Uterine smooth muscle cell (primary cell): ENCODE measurements around the gene TNP2. TPM values are rescaled to one million over a fixed set of nuclear protein-coding genes. Genes with fewer than 3 reads are reported as not detected.

Experiments
- total RNA-seq: library from RNA; depleted of rRNA; stranded (reverse); fragments of >200 nt; gene quantifications from 2 replicates; pipeline ENCODE4 v1.2.3, GENCODE V29; 2014

Gene TNP2
- total RNA-seq, result not detected in 2 replicates

GRCh38 chr16:11268921-11269375 lies at the start of gene TNP2:
TSS of gene TNP2 (minus strand) at chr16:11269325. CDS start at chr16:11269262, 63 bp downstream.

DNA sequence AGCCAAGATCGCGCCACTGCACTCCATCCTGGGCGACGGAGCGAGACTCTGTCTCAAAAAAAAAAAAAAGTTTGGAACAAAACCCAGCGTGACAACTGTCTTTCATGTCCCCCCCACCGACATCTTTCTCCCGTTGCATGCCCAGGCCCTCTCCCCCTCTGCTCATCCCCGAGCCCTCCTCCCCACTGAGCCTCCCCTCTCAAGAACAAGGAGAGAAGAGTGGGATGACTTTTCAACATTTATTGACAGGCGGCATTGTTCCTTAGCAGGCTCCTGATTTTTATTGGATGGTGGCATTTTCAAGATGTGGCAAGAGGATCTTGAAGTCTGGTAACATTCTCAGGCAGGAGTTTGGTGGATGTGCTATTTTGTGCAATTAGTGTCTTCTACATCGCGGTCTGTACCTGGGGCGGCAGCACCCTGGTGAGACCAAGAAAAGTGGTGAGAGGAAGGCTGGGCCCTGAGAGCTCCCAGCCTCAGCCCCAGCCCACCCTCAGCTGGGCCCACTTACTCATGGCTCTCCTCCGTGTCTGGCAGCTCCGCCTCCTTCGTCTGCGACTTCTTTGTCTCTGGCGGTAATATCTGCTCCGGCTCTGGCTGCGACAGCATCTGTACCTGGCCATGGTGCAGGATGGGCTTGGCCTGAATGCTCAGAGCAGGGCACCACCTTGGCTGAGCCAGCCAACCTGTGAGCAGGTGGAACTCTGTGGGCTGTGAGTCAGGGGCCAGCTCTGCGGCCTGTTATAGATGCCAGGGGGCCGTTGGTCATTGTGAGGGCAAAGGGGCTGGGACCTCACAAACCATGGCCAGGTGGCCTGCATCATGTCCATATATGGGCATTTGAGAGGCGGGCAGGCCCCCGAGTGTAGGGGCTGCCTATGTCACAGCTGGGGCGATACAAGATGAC lies 11.7 kb upstream of the TNP2 start, which contains the start of gene PRM1:
PRM1 (minus strand) TSS at position 715 of the 907 bp plus-strand sequence; CDS start at position 623, 92 bp downstream.

GRCh38 chr16:11276143-11276895 lies 7.2 kb upstream of the TNP2 start, which contains the start of gene PRM2:
TSS of gene PRM2 (minus strand) at chr16:11276480. CDS start at chr16:11276370, 110 bp downstream.

GRCh38 chr16:11272921-11273720 lies 4.0 kb upstream of the TNP2 start, which contains the start of gene PRM3:
TSS of gene PRM3 (minus strand) at chr16:11273629. CDS start at chr16:11273595, 34 bp downstream.

GRCh38 chr16:11255737-11256660 lies 13.1 kb downstream of the TNP2 start, which contains the start of gene SOCS1:
TSS of gene SOCS1 (minus strand) at chr16:11256204. CDS start at chr16:11255478, 726 bp downstream.

Other genes starting within 250 kb of the TNP2 start
- 3.9 and 5.0 TPM in 2 replicates for gene SOCS1, start 13.1 kb downstream of the TNP2 start, total RNA-seq
- gene PRM3, start 4.3 kb upstream of the TNP2 start, total RNA-seq, result not detected in 2 replicates
- not detected in 2 replicates for gene PRM2, start 7.2 kb upstream of the TNP2 start, total RNA-seq
- gene PRM1, start 12.0 kb upstream of the TNP2 start, total RNA-seq, result not detected in 2 replicates
- 6.1 and 19.4 TPM in 2 replicates for gene RMI2, start 76.1 kb upstream of the TNP2 start, total RNA-seq